Spleen (tissue), 7 donors: Measurements from ENCODE around the gene ANKRD31.

Experiments
- POLR2A ChIP-seq, 3 donors: fragments of 450-650 bp; IDR thresholded peaks; one replicate each; pipeline ENCODE4 v1.5.1; 2017; ENCODE audit warnings: antibody characterized with exemption in 3 of 3, mild to moderate bottlenecking in 1 of 3
- POLR2AphosphoS5 ChIP-seq, 3 donors: sonication (generic); formaldehyde crosslinking; IDR thresholded peaks; one replicate each; pipeline ENCODE4 v1.5.1; 2017; ENCODE audit warnings: antibody characterized with exemption in 3 of 3
- TF ChIP-seq, protein P1 (sequence below), 11 experiments: fragments of 200-600 bp in 7 of 11; fragments of 450-650 bp in 4 of 11; sonication (generic) in 4 of 11; IDR thresholded peaks in 8 of 11; conservative IDR thresholded peaks in 3 of 11; 1 replicate in 7 of 11; 2 replicates in 4 of 11; pipeline versions ENCODE4 v1.4.0 to v1.8.0; 2016 to 2021; ENCODE audit warnings: antibody characterized with exemption in 11 of 11, inconsistent platforms in 4 of 11, mild to moderate bottlenecking in 1 of 11
- donor health status: DM: no; HTN: no; CAD: no; lungs with moderate emphysema.
- donor health status: DM: no; HTN: no; CAD: no.
- donor health status: DM: no; HTN: no; CAD: no.

DNA sequence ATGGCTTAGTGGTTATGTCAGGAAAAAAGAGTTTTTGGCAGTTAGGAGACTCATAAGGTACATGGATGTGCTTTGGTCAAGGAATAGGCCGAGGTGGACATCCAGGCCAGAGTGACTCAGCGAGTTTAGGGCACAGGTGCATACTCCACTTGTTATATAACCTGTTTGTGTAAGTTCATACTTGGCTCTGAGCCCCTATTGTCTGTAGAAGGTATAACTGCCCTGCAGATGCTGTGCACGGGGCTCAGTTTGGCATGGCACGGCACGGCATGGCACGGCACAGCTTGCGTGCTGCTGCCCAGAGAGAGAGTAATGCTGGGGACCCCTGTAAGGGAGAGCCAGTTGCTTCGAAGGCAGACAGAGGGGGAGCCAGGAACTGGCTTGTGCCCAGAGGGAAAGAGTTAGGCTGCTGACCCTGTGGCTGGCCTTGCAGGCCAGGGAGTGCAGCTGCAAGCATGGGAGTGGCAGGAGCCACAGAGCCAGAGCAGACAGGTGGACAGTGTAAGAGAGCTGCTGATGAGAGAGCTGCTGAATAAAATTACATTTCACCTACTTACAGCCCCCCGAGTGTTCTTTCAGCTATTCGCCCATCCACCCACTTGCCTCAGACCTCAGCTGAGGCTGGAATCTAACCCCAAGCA is 216.5 kb downstream of the ANKRD31 start:
- TF ChIP-seq POLR2AphosphoS5 (IDR thresholded peaks at IDR 0.05) (no peak), POLR2A (IDR thresholded peaks at IDR 0.05) (no peak)
- TF ChIP-seq, protein P1, sequence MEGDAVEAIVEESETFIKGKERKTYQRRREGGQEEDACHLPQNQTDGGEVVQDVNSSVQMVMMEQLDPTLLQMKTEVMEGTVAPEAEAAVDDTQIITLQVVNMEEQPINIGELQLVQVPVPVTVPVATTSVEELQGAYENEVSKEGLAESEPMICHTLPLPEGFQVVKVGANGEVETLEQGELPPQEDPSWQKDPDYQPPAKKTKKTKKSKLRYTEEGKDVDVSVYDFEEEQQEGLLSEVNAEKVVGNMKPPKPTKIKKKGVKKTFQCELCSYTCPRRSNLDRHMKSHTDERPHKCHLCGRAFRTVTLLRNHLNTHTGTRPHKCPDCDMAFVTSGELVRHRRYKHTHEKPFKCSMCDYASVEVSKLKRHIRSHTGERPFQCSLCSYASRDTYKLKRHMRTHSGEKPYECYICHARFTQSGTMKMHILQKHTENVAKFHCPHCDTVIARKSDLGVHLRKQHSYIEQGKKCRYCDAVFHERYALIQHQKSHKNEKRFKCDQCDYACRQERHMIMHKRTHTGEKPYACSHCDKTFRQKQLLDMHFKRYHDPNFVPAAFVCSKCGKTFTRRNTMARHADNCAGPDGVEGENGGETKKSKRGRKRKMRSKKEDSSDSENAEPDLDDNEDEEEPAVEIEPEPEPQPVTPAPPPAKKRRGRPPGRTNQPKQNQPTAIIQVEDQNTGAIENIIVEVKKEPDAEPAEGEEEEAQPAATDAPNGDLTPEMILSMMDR (IDR thresholded peaks at IDR 0.05 in 8 of 11, conservative IDR thresholded peaks at IDR 0.05 in 3 of 11) = no peak
